ENCODE results near the gene ARHGAP18.

DNA sequence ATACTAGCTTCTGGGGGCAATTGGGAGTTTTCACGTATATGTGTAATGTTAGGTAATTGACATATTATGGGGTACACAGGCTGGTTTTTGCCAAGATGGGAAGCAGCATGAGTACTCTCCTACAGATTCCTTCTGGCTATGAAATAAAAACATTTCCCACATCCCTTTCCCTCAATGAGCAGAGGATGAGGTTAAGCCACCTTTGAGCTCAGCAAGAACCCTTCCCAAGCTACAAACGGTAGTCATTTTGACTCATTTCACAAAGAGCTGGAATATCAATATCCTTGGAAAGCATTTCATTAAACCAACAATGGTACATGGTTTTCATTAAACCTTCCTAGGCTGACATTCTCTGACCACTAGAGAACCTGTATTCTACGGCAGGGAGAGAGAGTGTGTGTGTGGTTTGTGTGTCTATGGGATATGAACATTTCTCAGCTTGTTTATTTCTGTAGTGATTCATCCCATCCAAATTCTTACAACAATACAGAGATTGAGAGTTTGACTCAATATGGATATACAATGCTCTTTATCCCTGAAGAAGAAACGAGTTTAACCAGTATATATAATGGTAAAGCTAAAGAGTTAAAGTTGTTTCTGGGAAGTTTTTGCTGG is 119.5 kb downstream of the ARHGAP18 start:
- TF ChIP-seq, protein P1, sequence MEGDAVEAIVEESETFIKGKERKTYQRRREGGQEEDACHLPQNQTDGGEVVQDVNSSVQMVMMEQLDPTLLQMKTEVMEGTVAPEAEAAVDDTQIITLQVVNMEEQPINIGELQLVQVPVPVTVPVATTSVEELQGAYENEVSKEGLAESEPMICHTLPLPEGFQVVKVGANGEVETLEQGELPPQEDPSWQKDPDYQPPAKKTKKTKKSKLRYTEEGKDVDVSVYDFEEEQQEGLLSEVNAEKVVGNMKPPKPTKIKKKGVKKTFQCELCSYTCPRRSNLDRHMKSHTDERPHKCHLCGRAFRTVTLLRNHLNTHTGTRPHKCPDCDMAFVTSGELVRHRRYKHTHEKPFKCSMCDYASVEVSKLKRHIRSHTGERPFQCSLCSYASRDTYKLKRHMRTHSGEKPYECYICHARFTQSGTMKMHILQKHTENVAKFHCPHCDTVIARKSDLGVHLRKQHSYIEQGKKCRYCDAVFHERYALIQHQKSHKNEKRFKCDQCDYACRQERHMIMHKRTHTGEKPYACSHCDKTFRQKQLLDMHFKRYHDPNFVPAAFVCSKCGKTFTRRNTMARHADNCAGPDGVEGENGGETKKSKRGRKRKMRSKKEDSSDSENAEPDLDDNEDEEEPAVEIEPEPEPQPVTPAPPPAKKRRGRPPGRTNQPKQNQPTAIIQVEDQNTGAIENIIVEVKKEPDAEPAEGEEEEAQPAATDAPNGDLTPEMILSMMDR (IDR thresholded peaks at IDR 0.05) = no peak
- TF ChIP-seq EZH2 (IDR thresholded peaks at IDR 0.05) = no peak

Measured in neural progenitor cell (in vitro differentiated cells).